Measurements from ENCODE around the gene DAB2IP.

- TF ChIP-seq CTCF (IDR thresholded peaks at IDR 0.05; ENCODE audit: low read depth, low read length), result no peak
- no peak for TF ChIP-seq EZH2phosphoT487 (IDR thresholded peaks at IDR 0.05; ENCODE audit: low read depth)
These were observed 81.5 kb downstream of the DAB2IP start for GRCh38 chr9:121732886-121733285.

Data from OCI-LY3 (cell line).